GM21619 (cell line): ENCODE data around the gene CLN6.
"Not testable (repeated sequence)": the region's sequence is repeated elsewhere in the genome, so short reads cannot be mapped to it uniquely, and the experiment has no call there.

ENCODE experiments used
- ATAC-seq: cut with Tn5 transposase; IDR thresholded peaks from one replicate; pipeline ENCODE4 v1.9.1; 2021; ENCODE audit not compliant: unreplicated experiment

CLN6 gene

GRCh38 chr15:68256675-68257450 lies 27.3 kb upstream of the CLN6 start:
- ATAC-seq, result no peak

- ATAC-seq, result no peak
These were observed 23.5 kb upstream of the CLN6 start for GRCh38 chr15:68252925-68253534.

- no peak for ATAC-seq
These were observed 19.7 kb upstream of the CLN6 start for GRCh38 chr15:68249058-68249713.

- no peak for ATAC-seq
These were observed 14.7 kb upstream of the CLN6 start for GRCh38 chr15:68244235-68244634.

GRCh38 chr15:68241088-68241935 lies 11.8 kb upstream of the CLN6 start:
- no peak for ATAC-seq

- no peak for ATAC-seq
These were observed 9.5 kb upstream of the CLN6 start for GRCh38 chr15:68239025-68239424.

- ATAC-seq, result no peak
These were observed 5.5 kb upstream of the CLN6 start for GRCh38 chr15:68235022-68235421.

- not testable (repeated sequence) for ATAC-seq
These were observed 5.0 kb upstream of the CLN6 start for GRCh38 chr15:68234520-68234919.

GRCh38 chr15:68234060-68234459 lies 4.5 kb upstream of the CLN6 start:
- no peak for ATAC-seq

GRCh38 chr15:68232937-68233336 lies 3.4 kb upstream of the CLN6 start:
- no peak for ATAC-seq

- ATAC-seq, result no peak
These were observed 2.9 kb upstream of the CLN6 start for GRCh38 chr15:68232449-68232848.

GRCh38 chr15:68231102-68231818 lies 1.7 kb upstream of the CLN6 start:
- ATAC-seq, result no peak

- ATAC-seq, result no peak
These were observed 901 bp upstream of the CLN6 start for GRCh38 chr15:68230157-68231100.

- ATAC-seq, result peak; percentile 3
These were observed 550 bp downstream of the CLN6 start for GRCh38 chr15:68228971-68229385.

GRCh38 chr15:68228143-68228970 lies 1.2 kb downstream of the CLN6 start:
- ATAC-seq, result no peak

- ATAC-seq, result no peak
These were observed 1.8 kb downstream of the CLN6 start for GRCh38 chr15:68227643-68228142.

- not testable (repeated sequence) for ATAC-seq
These were observed 4.1 kb downstream of the CLN6 start for GRCh38 chr15:68225442-68225841.

GRCh38 chr15:68224546-68225250 lies 4.8 kb downstream of the CLN6 start:
- ATAC-seq, result no peak
